ENCODE measurements around the gene ZFP57.
"Not testable (repeated sequence)": the region's sequence is repeated elsewhere in the genome, so short reads cannot be mapped to it uniquely, and the experiment has no call there.

Gene ZFP57

DNA sequence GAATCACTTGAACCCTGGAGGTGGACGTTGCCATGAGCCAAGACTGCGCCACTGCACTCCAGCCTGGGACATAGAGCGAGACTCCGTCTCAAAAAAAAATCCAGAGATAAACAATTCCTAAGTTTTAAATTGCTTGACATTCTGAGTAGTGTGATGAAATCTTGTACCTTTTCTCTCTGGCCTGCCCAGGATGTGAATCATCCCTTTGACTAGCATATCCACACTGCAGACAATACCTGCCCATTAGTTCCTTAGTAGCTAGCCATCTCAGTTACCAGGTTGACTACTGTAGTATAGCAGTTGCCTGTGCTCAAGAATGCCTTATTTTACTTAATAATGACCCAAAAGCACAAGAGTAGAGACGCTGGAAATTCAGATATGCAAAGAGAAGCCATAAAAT, 2.8 kb downstream of the ZFP57 start:
- no peak for DNase-seq (ENCODE audit: low read depth)
- TF ChIP-seq, protein P1, sequence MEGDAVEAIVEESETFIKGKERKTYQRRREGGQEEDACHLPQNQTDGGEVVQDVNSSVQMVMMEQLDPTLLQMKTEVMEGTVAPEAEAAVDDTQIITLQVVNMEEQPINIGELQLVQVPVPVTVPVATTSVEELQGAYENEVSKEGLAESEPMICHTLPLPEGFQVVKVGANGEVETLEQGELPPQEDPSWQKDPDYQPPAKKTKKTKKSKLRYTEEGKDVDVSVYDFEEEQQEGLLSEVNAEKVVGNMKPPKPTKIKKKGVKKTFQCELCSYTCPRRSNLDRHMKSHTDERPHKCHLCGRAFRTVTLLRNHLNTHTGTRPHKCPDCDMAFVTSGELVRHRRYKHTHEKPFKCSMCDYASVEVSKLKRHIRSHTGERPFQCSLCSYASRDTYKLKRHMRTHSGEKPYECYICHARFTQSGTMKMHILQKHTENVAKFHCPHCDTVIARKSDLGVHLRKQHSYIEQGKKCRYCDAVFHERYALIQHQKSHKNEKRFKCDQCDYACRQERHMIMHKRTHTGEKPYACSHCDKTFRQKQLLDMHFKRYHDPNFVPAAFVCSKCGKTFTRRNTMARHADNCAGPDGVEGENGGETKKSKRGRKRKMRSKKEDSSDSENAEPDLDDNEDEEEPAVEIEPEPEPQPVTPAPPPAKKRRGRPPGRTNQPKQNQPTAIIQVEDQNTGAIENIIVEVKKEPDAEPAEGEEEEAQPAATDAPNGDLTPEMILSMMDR (IDR thresholded peaks at IDR 0.05; ENCODE audit: insufficient read depth, low read depth, low read length, missing control alignments) = no peak
- H3K4me3 ChIP-seq (ENCODE audit: low read depth, low read length) = no peak overlapping the region

DNA sequence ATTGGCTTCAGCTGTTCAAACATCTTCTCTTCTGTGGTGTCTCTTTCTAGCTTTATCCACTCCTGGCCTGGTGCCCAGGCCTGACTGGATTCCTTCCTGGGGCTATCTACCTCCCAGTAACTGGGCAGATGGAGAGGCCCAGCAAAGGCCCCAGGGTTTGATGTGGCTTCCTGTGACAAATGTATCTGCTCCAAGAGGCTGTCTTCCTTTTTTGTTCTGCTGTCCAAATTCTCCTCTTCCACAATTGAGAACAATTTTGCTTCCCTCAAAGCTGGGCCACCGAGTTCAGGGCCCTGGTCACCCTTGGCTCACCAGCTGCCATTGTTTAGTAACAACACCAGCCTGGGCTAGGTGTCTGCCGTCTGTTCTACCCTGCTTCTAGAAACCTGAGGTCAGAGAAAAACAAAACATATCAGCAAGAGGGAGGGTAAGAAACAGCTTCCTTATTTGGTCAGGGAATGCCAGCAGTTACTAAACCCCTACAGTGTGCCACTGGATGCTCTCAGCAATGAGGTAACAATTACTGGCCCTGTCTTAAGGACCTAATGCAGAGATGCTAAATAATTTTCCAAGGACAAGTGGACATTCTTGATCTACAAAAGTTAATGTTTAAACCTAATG, 3.9 kb downstream of the ZFP57 start:
- DNase-seq (ENCODE audit: low read depth) = no peak
- TF ChIP-seq, protein P1 (IDR thresholded peaks at IDR 0.05; ENCODE audit: insufficient read depth, low read depth, low read length, missing control alignments) = no peak
- H3K4me3 ChIP-seq (ENCODE audit: low read depth, low read length) = no peak overlapping the region

DNA sequence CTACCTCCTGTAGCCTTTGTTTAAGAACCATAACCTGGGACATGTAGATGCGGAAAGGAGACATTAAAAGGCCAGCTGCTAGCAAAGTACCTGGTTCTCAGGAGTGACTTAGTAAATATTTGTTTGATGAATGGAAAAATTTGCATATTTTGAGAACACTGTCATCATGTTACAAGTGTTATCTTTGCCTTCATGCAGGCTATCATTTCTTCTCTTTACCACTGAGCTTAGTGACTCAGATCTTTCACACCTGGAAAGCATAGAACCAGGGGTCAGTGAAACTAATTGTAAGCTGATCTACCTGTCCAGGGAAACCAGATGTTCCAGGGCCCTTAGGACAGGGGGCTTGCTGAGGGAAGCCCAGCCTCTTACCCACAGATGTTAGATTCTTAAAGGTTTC, 5.4 kb downstream of the ZFP57 start:
- no peak overlapping the region for H3K4me3 ChIP-seq (ENCODE audit: low read depth, low read length)
- TF ChIP-seq, protein P1 (IDR thresholded peaks at IDR 0.05; ENCODE audit: insufficient read depth, low read depth, low read length, missing control alignments) = no peak
- DNase-seq (ENCODE audit: low read depth) = no peak

DNA sequence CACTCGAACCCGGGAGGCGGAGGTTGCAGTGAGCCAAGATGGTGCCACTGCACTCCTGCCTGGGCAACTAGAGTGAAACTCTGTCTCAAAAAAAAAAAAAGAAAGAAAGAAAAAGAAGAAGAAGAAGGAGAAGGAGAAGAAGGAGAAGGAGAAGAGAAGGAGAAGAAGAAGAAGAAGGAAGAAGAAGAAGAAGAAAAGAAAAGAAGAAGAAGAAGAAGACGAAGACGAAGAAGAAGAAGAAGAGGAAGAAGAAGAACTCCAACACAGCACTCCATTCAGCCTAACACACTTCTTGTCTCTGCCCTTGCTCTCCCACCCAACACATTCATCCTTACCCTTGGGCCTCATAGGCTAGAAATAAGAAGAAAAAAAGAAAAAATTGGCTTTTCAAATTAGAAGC, 6.9 kb downstream of the ZFP57 start:
- DNase-seq (ENCODE audit: low read depth) = no peak
- no peak overlapping the region for H3K4me3 ChIP-seq (ENCODE audit: low read depth, low read length)
- TF ChIP-seq, protein P1 (IDR thresholded peaks at IDR 0.05; ENCODE audit: insufficient read depth, low read depth, low read length, missing control alignments) = no peak

DNA sequence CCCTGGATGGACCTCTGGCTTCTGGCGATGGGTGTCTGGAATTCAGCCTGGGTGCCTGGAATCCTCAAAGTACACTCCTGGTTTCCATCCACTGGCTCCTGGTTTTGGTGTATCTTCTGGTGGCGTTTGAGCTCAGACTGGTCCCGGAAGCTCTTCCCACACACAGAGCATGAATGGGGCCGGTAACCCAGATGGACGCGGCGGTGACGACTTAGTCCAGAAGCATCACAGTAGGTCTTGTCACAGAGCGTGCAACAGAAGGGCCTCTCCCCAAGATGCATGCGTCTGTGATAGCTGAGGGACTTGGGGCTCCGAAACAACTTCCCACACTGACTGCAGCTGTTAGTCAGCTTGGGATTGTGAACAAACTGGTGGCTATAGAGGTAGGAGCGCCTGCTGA, 7.8 kb downstream of the ZFP57 start:
- TF ChIP-seq, protein P1 (IDR thresholded peaks at IDR 0.05; ENCODE audit: insufficient read depth, low read depth, low read length, missing control alignments) = no peak
- no peak for DNase-seq (ENCODE audit: low read depth)
- H3K4me3 ChIP-seq (ENCODE audit: low read depth, low read length) = no peak overlapping the region

DNA sequence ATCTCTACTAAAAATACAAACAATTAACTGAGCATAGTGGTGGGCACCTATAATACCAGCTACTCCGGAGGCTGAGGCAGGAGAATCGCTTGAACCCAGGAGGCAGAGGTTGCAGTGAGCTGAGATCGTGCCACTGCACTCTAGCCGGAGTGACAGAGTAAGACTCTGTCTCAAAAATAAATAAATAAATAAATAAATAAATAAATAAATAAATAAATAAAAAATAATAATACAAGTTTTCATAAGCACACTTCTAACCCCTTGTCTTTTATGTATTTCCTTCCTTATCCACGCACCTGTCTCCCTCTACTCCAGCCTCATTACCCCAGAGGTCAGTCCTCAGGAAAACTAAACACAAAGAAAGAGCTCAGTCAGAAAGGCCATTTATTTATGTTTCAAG, 8.8 kb downstream of the ZFP57 start:
- H3K4me3 ChIP-seq (ENCODE audit: low read depth, low read length); DNase-seq (ENCODE audit: low read depth): not testable (repeated sequence)

DNA sequence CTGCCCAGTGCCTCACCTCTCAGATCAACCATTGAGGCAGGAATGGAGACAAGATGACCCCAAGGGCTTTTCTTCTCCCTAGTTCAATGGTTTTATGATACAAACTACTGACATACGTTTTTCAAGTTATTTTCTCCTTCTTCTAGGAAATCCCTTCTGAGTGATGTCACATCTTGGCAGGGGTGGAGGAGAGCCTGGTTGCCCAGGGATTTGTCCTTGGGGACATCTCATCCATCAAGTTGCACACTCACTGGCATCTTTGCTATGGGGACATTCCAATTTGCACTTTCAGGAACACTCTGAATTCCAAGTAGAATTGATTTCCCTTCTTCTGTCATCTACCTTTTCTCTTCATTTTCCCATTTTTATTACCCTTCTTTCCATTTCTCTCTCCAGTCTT, 9.9 kb downstream of the ZFP57 start:
- TF ChIP-seq, protein P1 (IDR thresholded peaks at IDR 0.05; ENCODE audit: insufficient read depth, low read depth, low read length, missing control alignments) = no peak
- H3K4me3 ChIP-seq (ENCODE audit: low read depth, low read length) = no peak overlapping the region
- no peak for DNase-seq (ENCODE audit: low read depth)
